Naive thymus-derived CD8-positive, alpha-beta T cell (primary cell): Measurements from ENCODE around the gene DNM2. TPM values are rescaled to one million over a fixed set of nuclear protein-coding genes. Genes with fewer than 3 reads are reported as not detected.
"Not testable (repeated sequence)": the region's sequence is repeated elsewhere in the genome, so short reads cannot be mapped to it uniquely, and the experiment has no call there.

Experiments used
- ATAC-seq, 2 donors: fragments of 150-1000 bp; cut with Tn5 transposase in 1 of 2; sonication (Bioruptor Pico), chemical (Tn5 transposase) in 1 of 2; 1 replicate in 1 of 2; 2 replicates in 1 of 2; pipeline ENCODE4 v1.10.0; 2021; ENCODE audit warnings: mild to moderate bottlenecking in 2 of 2, moderate library complexity in 2 of 2
- POLR2A ChIA-PET: fragments of 350-600 bp; sonication (Branson Sonifier 250); formaldehyde crosslinking; loops from one replicate; lab custom pipeline; 2021; ENCODE audit warnings: antibody characterized with exemption; lab: Charles Lee
- DNase-seq, 10 donors: peaks; one replicate each; pipeline versions ENCODE4 v3.0.0 to v3.0.0-alpha.2; 2020 to 2022
- H3K27ac Mint-ChIP-seq, 10 donors: one replicate each; pipeline ENCODE4 v1.8.0; 2020 to 2022; ENCODE audit warnings: mild to moderate bottlenecking in 10 of 10, mixed read lengths in 10 of 10, moderate library complexity in 4 of 10, inconsistent platforms in 1 of 10
- H3K27me3 Mint-ChIP-seq, 5 donors: one replicate each; pipeline ENCODE4 v1.8.0; 2021 to 2022; ENCODE audit warnings: mixed read lengths in 5 of 5
- H3K36me3 Mint-ChIP-seq, 3 donors: one replicate each; pipeline ENCODE4 v1.8.0; 2020 to 2022; ENCODE audit warnings: mixed read lengths in 3 of 3, mild to moderate bottlenecking in 2 of 3, inconsistent platforms in 1 of 3
- H3K4me1 Mint-ChIP-seq, 4 donors: one replicate each; pipeline ENCODE4 v1.8.0; 2021 to 2022; ENCODE audit warnings: mixed read lengths in 4 of 4
- H3K4me3 Mint-ChIP-seq, 10 donors: one replicate each; pipeline ENCODE4 v1.8.0; 2020 to 2022; ENCODE audit warnings: mild to moderate bottlenecking in 10 of 10, mixed read lengths in 10 of 10, moderate library complexity in 6 of 10, inconsistent platforms in 1 of 10
- H3K9me3 Mint-ChIP-seq, 9 donors: one replicate each; pipeline ENCODE4 v1.8.0; 2020 to 2022; ENCODE audit warnings: mixed read lengths in 9 of 9, mild to moderate bottlenecking in 3 of 9, inconsistent platforms in 1 of 9, moderate library complexity in 1 of 9
- polyA plus RNA-seq, 3 donors: library from polyadenylated mRNA; unstranded; fragments of 300-500 nt; fragmentation: Illumina TruSeq; gene quantifications; one replicate each; pipeline ENCODE4 v1.2.3, GENCODE V29; 2021
- total RNA-seq, 8 experiments: library from RNA in 2 of 8; stranded (reverse) in 2 of 8; gene quantifications; one replicate each; pipeline ENCODE4 v1.2.3 and lab custom pipeline; 2021 to 2026

Gene DNM2
- total and polyA plus RNA-seq, 5 experiments from 2014 or later, result 45.0 to 270 (median 91.4) TPM

GRCh38 chr19:10854350-10855089 is 136.6 kb downstream of the DNM2 start:
- Mint-ChIP-seq H3K9me3 (no peaks in the 10 kb centered on the region), H3K36me3 (no peaks in the 10 kb centered on the region), H3K4me3 (no peak overlapping the region), H3K27me3 (no peaks in the 10 kb centered on the region), H3K4me1 (peaks cover 0 to 1% (median 0%) of the 10 kb centered on the region in 4 donors), H3K27ac (no peak overlapping the region)
- POLR2A ChIA-PET, result interaction anchor here (0.6 kb wide), 1 partner anchor 100 kb away, joined by 4 read pairs; no protein-coding TSS in a partner anchor
- DNase-seq (no peak), ATAC-seq (no peak)

- Mint-ChIP-seq H3K4me1 (peaks cover 0 to 3% (median under 1%) of the 10 kb centered on the region in 4 donors), H3K36me3 (no peaks in the 10 kb centered on the region), H3K27me3 (no peaks in the 10 kb centered on the region), H3K9me3 (no peaks in the 10 kb centered on the region), H3K27ac (peak overlapping the region in 2 of 10 donors; percentile 52 to 62), H3K4me3 (no peak overlapping the region)
- DNase-seq, result no peak
- peak in 1 of 2 donors; percentile 33 for ATAC-seq
- POLR2A ChIA-PET, result no interaction called here
Observed at GRCh38 chr19:10855879-10856522, 138.1 kb downstream of the DNM2 start.

- not testable (repeated sequence) for ATAC-seq, H3K9me3 Mint-ChIP-seq, H3K4me3 Mint-ChIP-seq, DNase-seq, H3K36me3 Mint-ChIP-seq, H3K27me3 Mint-ChIP-seq, H3K4me1 Mint-ChIP-seq
- POLR2A ChIA-PET, result interaction anchor here (0.6 kb wide), 1 partner anchor 142 kb away, joined by 4 read pairs; no protein-coding TSS in a partner anchor
- H3K27ac Mint-ChIP-seq, result peak overlapping the region in 1 of 10 donors; percentile 43
Observed at GRCh38 chr19:10856899-10857298, 139.0 kb downstream of the DNM2 start.

- no peaks in the 10 kb centered on the region for H3K27me3 Mint-ChIP-seq
- DNase-seq (peak in 5 of 10 donors; percentile 31 to 54 (median 36)), ATAC-seq (peak; percentile 36 to 42)
- no peaks in the 10 kb centered on the region for H3K9me3 Mint-ChIP-seq
- POLR2A ChIA-PET, result interaction anchor here (0.5 to 1.1 kb wide), 3 partner anchors 99 to 270 kb away, joined by 3 read pairs; no protein-coding TSS in a partner anchor
- no peaks in the 10 kb centered on the region for H3K36me3 Mint-ChIP-seq
- no peak overlapping the region for H3K4me3 Mint-ChIP-seq
- peak overlapping the region in 1 of 10 donors; percentile 24 for H3K27ac Mint-ChIP-seq
- peaks cover 1 to 11% (median 3%) of the 10 kb centered on the region in 4 donors for H3K4me1 Mint-ChIP-seq
Observed at GRCh38 chr19:10858204-10858828, 140.4 kb downstream of the DNM2 start.

- ATAC-seq (no peak), DNase-seq (peak in 2 of 10 donors; percentile 12 to 23)
- Mint-ChIP-seq H3K4me1 (peaks cover 7 to 24% (median 14%) of the 10 kb centered on the region in 4 donors), H3K9me3 (no peaks in the 10 kb centered on the region), H3K27me3 (no peaks in the 10 kb centered on the region), H3K27ac (peak overlapping the region in 1 of 10 donors; percentile 41), H3K36me3 (no peaks in the 10 kb centered on the region), H3K4me3 (no peak overlapping the region)
- POLR2A ChIA-PET, result no interaction called here
Observed at GRCh38 chr19:10861103-10861651, 143.3 kb downstream of the DNM2 start.

GRCh38 chr19:10862561-10863106 is 144.8 kb downstream of the DNM2 start:
- Mint-ChIP-seq H3K36me3 (no peaks in the 10 kb centered on the region), H3K27ac (no peak overlapping the region), H3K9me3 (no peaks in the 10 kb centered on the region), H3K4me3 (no peak overlapping the region), H3K4me1 (peaks cover 7 to 26% (median 14%) of the 10 kb centered on the region in 4 donors), H3K27me3 (no peaks in the 10 kb centered on the region)
- DNase-seq (no peak), ATAC-seq (no peak)
- POLR2A ChIA-PET, result interaction anchor here (0.5 to 0.7 kb wide), 2 partner anchors 8 to 311 kb away, joined by 4 to 5 read pairs; no protein-coding TSS in a partner anchor

GRCh38 chr19:10863107-10863717 is 145.3 kb downstream of the DNM2 start:
- peaks cover 7 to 32% (median 14%) of the 10 kb centered on the region in 4 donors for H3K4me1 Mint-ChIP-seq
- no peaks in the 10 kb centered on the region for H3K9me3 Mint-ChIP-seq
- DNase-seq (no peak), ATAC-seq (no peak)
- no peaks in the 10 kb centered on the region for H3K36me3 Mint-ChIP-seq
- H3K27ac Mint-ChIP-seq, result peak overlapping the region in 4 of 10 donors; percentile 9 to 66 (median 39)
- POLR2A ChIA-PET, result interaction anchor here (2.7 kb wide), 1 partner anchor 146 kb away, joined by 16 read pairs; the partner anchor contains the start of gene DNM2
- no peaks in the 10 kb centered on the region for H3K27me3 Mint-ChIP-seq
- H3K4me3 Mint-ChIP-seq, result no peak overlapping the region

GRCh38 chr19:10864538-10864899 is 146.6 kb downstream of the DNM2 start:
- H3K9me3 Mint-ChIP-seq, result no peaks in the 10 kb centered on the region
- H3K4me1 Mint-ChIP-seq, result peaks cover 7 to 32% (median 14%) of the 10 kb centered on the region in 4 donors
- H3K4me3 Mint-ChIP-seq, result peak overlapping the region in 6 of 10 donors; percentile 3 to 55 (median 30)
- H3K27ac Mint-ChIP-seq, result peak overlapping the region in 9 of 10 donors; percentile 9 to 92 (median 76)
- ATAC-seq, result peak; percentile 96 to 99
- no peaks in the 10 kb centered on the region for H3K36me3 Mint-ChIP-seq
- no peaks in the 10 kb centered on the region for H3K27me3 Mint-ChIP-seq
- POLR2A ChIA-PET, result interaction anchor here (0.6 to 2.7 kb wide), 5 partner anchors 8 to 1281 kb away, joined by 4 to 16 read pairs (median 7); partner anchors contain the start of genes DNM2 and TMED1
- peak; percentile 63 to 88 (median 75) for DNase-seq

- Mint-ChIP-seq H3K9me3 (no peaks in the 10 kb centered on the region), H3K27ac (no peak overlapping the region), H3K4me1 (peaks cover 7 to 36% (median 18%) of the 10 kb centered on the region in 4 donors), H3K4me3 (no peak overlapping the region), H3K36me3 (no peaks in the 10 kb centered on the region), H3K27me3 (no peaks in the 10 kb centered on the region)
- POLR2A ChIA-PET, result interaction anchor here (0.7 to 1.1 kb wide), 4 partner anchors 22 to 1049 kb away, joined by 3 read pairs; no protein-coding TSS in a partner anchor
- DNase-seq (no peak), ATAC-seq (no peak)
Observed at GRCh38 chr19:10866495-10866894, 148.6 kb downstream of the DNM2 start.

GRCh38 chr19:10868872-10869547 is 151.1 kb downstream of the DNM2 start:
- POLR2A ChIA-PET, result interaction anchor here (2.0 kb wide), 1 partner anchor 152 kb away, joined by 6 read pairs; no protein-coding TSS in a partner anchor
- H3K27ac Mint-ChIP-seq, result peak overlapping the region in 3 of 10 donors; percentile 56 to 81 (median 60)
- no peak for ATAC-seq
- H3K4me1 Mint-ChIP-seq, result peaks cover 11 to 37% (median 25%) of the 10 kb centered on the region in 4 donors
- peak overlapping the region in 3 of 10 donors; percentile 24 to 58 (median 52) for H3K4me3 Mint-ChIP-seq
- no peaks in the 10 kb centered on the region for H3K27me3 Mint-ChIP-seq
- H3K36me3 Mint-ChIP-seq, result no peaks in the 10 kb centered on the region
- H3K9me3 Mint-ChIP-seq, result no peaks in the 10 kb centered on the region
- DNase-seq, result no peak

GRCh38 chr19:10869872-10870311 is 152.0 kb downstream of the DNM2 start:
- H3K4me1 Mint-ChIP-seq, result peaks cover 5 to 29% (median 20%) of the 10 kb centered on the region in 4 donors

More at GRCh38 chr19:10869872-10870311, 152.0 kb downstream of the DNM2 start:
- not testable (repeated sequence) for ATAC-seq, H3K27me3 Mint-ChIP-seq, H3K36me3 Mint-ChIP-seq, H3K9me3 Mint-ChIP-seq, DNase-seq
- H3K27ac Mint-ChIP-seq, result peak overlapping the region in 7 of 10 donors; percentile 31 to 90 (median 60)
- peak overlapping the region in 9 of 10 donors; percentile 8 to 87 (median 74) for H3K4me3 Mint-ChIP-seq
- POLR2A ChIA-PET, result interaction anchor here (0.6 to 2.1 kb wide), 3 partner anchors 34 to 152 kb away, joined by 8 read pairs; partner anchors contain the start of genes DNM2 and TMED1
